Adrenal gland (tissue), 12 donors: ENCODE measurements around the gene NEURL4. TPM values are rescaled to one million over a fixed set of nuclear protein-coding genes. Genes with fewer than 3 reads are reported as not detected.

Source experiments
- DNase-seq, 7 donors: peaks; one replicate each; pipeline ENCODE4 v3.0.0-alpha.2; 2019 to 2020
- H3K27ac ChIP-seq, 5 donors: fragments of 200-600 bp; sonication (generic) in 4 of 5; 1 replicate in 3 of 5; 2 replicates in 2 of 5; pipeline versions ENCODE4 v1.5.1 to v1.8.0; 2016 to 2020; ENCODE audit warnings: mild to moderate bottlenecking in 1 of 5
- H3K27me3 ChIP-seq: fragments of 200-600 bp; 2 replicates; pipeline ENCODE4 v1.8.0; 2021
- H3K36me3 ChIP-seq, 2 donors: fragments of 200-600 bp; replicated peaks in 1 of 2; 1 replicate in 1 of 2; 2 replicates in 1 of 2; pipeline versions ENCODE4 v1.5.1 to v1.8.0; 2018 to 2022
- H3K4me1 ChIP-seq, 2 donors: fragments of 200-600 bp; replicated peaks in 1 of 2; 1 replicate in 1 of 2; 2 replicates in 1 of 2; pipeline versions ENCODE4 v1.5.1 to v1.8.0; 2018 to 2021
- H3K4me3 ChIP-seq, 4 donors: fragments of 200-600 bp; sonication (generic) in 3 of 4; one replicate each; pipeline ENCODE4 v1.5.1; 2016 to 2018
- H3K9me3 ChIP-seq, 3 donors: fragments of 200-600 bp; sonication (generic) in 1 of 3; replicated peaks in 1 of 3; 1 replicate in 2 of 3; 2 replicates in 1 of 3; pipeline versions ENCODE4 v1.5.1 to v1.8.0; 2016 to 2021
- POLR2A ChIP-seq, 2 donors: fragments of 450-650 bp; IDR thresholded peaks; one replicate each; pipeline ENCODE4 v1.6.1; 2017; ENCODE audit warnings: antibody characterized with exemption in 2 of 2, mild to moderate bottlenecking in 2 of 2, moderate library complexity in 1 of 2
- WGBS, 4 donors: extraction: QIAGEN DNeasy Blood & Tissue Kit in 2 of 4; methylation state at CpG; one replicate each; pipeline versions ENCODE4 v1.1.5 to v1.1.7; 2013 to 2017; 5-methylcytosine and 5-hydroxymethylcytosine counted together
- intact Hi-C, 2 donors: fragments of 100-400 bp; cut with DNase I; formaldehyde crosslinking; loops; one replicate each; pipeline versions ENCODE4 v1.14.1 to v1.15.0; 2022 to 2023
- polyA plus RNA-seq, 3 donors: library from polyadenylated mRNA; stranded (reverse); fragments of 200-250 nt in 2 of 3; fragments of 350-450 nt in 1 of 3; fragmentation: Illumina TruSeq in 1 of 3; extraction: RNeasy Lipid Tissue Mini Kit (QIAGEN cat#74804) in 1 of 3; gene quantifications; one replicate each; pipeline ENCODE4 v1.2.3, GENCODE V29; 2013 to 2014
- total RNA-seq, 9 donors: library from RNA; depleted of rRNA in 4 of 9; stranded (reverse); fragments of >200 nt in 4 of 9; fragments of 120-200 nt in 1 of 9; fragmentation: NEBNext Ultra II Directional in 1 of 9; extraction: Animal tissue kit (Norgen Biotek cat#: 25700) in 1 of 9; gene quantifications; one replicate each; pipeline versions ENCODE4 v1.1.0 to v1.2.4, GENCODE V29; 2013 to 2023
- TF ChIP-seq, protein P1 (sequence below), 6 experiments: fragments of 450-650 bp in 4 of 6; fragments of 200-600 bp in 2 of 6; sonication (generic) in 1 of 6; IDR thresholded peaks; 1 replicate in 5 of 6; 2 replicates in 1 of 6; pipeline versions ENCODE4 v1.5.1 to v1.8.0; 2016 to 2021; ENCODE audit warnings: antibody characterized with exemption in 6 of 6, mild to moderate bottlenecking in 2 of 6, moderate library complexity in 1 of 6
- donor health status: healthy with polysubstance abuse.
- donor health status: Bipolar disorder and iron deficiency.
- donor health status: DM: yes; HTN: yes; CAD: no.
- donor health status: DM: no; HTN: no; CAD: no.
- donor health status: DM: no; HTN: no; CAD: no.
- donor health status: DM: yes; HTN: yes; CAD: no.

The NEURL4 gene
- total and polyA plus RNA-seq, 12 donors: 8.7 to 111 (median 25.9) TPM

DNA sequence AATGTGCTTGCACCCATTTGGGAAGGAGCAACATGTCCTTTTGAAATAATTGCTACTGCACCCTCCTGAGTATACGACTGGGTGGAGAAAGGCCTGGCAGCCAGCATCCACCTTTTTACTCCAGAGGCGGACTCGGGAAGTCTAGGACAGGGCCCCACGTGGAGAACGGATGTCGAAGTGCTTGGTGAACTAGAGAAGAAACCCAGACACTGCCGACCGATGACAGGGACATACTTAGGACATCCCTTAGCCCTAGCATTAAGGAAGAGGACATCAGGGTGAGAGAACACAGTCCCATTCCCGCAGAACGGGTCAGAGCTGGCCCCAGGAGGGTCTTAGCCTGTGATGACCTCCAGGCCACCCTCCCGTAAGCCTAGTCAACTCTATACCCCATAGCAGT lies 38.5 kb downstream of the NEURL4 start:
- intact Hi-C loops: loop anchor here in 1 of 2 donors (10.0 kb wide), 1 partner anchor 236 kb away; no protein-coding TSS in a partner anchor
- H3K27me3 ChIP-seq: peaks cover 17% of the 10 kb centered on the region
- H3K4me3 ChIP-seq: no peak overlapping the region
- no peaks in the 10 kb centered on the region for H3K9me3 ChIP-seq
- H3K4me1 ChIP-seq: peaks cover 8 to 18% of the 10 kb centered on the region in 2 donors
- DNase-seq: no peak
- no peak overlapping the region for H3K27ac ChIP-seq
- TF ChIP-seq, protein P1, sequence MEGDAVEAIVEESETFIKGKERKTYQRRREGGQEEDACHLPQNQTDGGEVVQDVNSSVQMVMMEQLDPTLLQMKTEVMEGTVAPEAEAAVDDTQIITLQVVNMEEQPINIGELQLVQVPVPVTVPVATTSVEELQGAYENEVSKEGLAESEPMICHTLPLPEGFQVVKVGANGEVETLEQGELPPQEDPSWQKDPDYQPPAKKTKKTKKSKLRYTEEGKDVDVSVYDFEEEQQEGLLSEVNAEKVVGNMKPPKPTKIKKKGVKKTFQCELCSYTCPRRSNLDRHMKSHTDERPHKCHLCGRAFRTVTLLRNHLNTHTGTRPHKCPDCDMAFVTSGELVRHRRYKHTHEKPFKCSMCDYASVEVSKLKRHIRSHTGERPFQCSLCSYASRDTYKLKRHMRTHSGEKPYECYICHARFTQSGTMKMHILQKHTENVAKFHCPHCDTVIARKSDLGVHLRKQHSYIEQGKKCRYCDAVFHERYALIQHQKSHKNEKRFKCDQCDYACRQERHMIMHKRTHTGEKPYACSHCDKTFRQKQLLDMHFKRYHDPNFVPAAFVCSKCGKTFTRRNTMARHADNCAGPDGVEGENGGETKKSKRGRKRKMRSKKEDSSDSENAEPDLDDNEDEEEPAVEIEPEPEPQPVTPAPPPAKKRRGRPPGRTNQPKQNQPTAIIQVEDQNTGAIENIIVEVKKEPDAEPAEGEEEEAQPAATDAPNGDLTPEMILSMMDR (IDR thresholded peaks at IDR 0.05): no peak
- TF ChIP-seq POLR2A (IDR thresholded peaks at IDR 0.05): no peak
- WGBS, 4 donors: 61 to 75% (median 72%) methylated on average over 9 to 11 of the region's 11 CpGs
- H3K36me3 ChIP-seq: no peaks in the 10 kb centered on the region

DNA sequence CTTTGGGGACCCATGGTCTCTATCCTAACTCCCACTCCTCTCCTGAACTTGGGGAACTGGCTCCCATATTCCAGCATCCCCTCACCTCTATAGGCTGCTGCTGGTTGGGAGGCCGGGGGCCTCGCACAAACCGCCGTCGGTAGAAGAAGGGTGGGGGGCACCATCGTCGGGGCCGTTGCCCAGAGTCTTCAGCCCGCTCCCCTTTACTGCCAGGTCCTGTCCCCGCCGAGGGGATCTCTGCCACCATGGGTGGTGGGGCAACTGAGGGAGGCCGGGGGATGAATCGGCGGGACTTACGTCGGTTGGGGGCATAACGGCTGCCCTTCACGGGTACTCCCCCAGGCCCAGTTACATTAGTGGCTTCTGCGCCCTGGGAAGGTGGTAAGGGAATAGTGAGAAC lies 39.0 kb downstream of the NEURL4 start:
- Histone ChIP-seq H3K36me3 (no peaks in the 10 kb centered on the region), H3K27ac (no peak overlapping the region), H3K27me3 (peaks cover 17% of the 10 kb centered on the region), H3K4me3 (no peak overlapping the region), H3K4me1 (peaks cover 8 to 16% of the 10 kb centered on the region in 2 donors), H3K9me3 (no peaks in the 10 kb centered on the region)
- TF ChIP-seq POLR2A (IDR thresholded peaks at IDR 0.05): no peak
- TF ChIP-seq, protein P1 (IDR thresholded peaks at IDR 0.05): no peak
- 82 to 100% (median 82%) methylated on average over 1 to 19 of the region's 19 CpGs; no CpG with 5 or more reads in 1 of the 4 donors for WGBS, 4 donors
- DNase-seq: no peak
- intact Hi-C loops: loop anchor here in 1 of 2 donors (10.0 kb wide), 1 partner anchor 235 kb away; no protein-coding TSS in a partner anchor

DNA sequence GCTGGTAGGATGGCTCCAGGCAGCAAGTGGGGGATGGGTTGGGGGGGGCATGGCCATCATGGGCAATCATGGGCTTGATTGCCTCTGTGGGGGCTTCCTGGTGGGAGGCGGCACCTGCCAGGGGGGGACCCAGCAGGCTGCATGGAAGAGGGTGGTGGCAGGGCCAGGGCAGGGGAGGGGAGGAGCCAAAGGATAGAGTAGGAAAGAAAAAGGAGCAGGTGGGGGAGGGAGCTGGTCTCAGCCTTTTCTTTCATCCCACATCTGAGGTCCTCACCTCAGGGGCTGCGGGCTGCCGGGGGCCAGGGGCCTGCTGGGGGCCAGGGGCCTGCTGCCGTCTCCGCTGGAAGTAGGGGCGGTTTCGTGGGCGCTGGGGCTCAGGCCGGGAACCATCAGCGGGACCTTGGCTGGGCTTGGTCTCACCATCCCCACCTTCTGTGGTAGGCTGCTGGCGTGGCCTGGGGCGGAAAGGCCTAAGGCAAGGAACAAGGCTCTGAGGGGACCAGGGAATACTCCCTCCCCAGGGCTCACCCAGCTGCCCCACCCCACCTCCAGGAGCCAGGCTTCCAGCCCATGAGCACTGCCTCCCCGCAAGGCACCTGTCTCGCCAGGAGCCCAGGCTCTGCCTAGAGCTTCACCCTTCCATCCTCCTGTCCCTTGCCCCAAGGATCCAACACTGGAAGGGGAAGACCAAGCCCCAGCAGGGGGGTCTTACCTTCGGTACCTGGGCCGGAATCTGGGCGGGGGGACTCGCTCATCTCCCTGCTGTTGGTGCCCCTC lies 39.7 kb downstream of the NEURL4 start:
- no peak for TF ChIP-seq POLR2A (IDR thresholded peaks at IDR 0.05)
- TF ChIP-seq, protein P1 (IDR thresholded peaks at IDR 0.05): no peak
- peaks cover 17% of the 10 kb centered on the region for H3K27me3 ChIP-seq
- H3K9me3 ChIP-seq: no peaks in the 10 kb centered on the region
- H3K4me1 ChIP-seq: peaks cover under 1 to 8% of the 10 kb centered on the region in 2 donors
- intact Hi-C loops: loop anchor here in 1 of 2 donors (10.0 kb wide), 1 partner anchor 235 kb away; no protein-coding TSS in a partner anchor
- H3K36me3 ChIP-seq: no peaks in the 10 kb centered on the region
- 61 to 84% (median 73%) methylated on average over 9 to 18 of the region's 18 CpGs for WGBS, 4 donors
- no peak overlapping the region for H3K4me3 ChIP-seq
- DNase-seq: no peak
- H3K27ac ChIP-seq: no peak overlapping the region

DNA sequence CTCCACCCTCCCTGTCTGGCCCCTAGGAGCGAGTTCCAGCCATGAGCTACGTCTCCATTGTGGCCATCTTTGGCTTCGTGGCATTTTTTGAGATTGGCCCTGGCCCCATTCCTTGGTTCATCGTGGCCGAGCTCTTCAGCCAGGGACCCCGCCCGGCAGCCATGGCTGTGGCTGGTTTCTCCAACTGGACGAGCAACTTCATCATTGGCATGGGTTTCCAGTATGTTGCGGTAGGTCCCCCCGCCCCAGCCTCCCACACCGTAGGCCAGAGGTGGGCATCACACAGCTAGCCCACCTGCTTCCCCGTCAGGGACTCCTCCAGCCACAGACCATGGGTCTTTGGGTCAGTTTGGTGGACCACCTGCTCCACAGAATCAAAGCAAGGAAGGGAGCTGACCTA lies 43.5 kb downstream of the NEURL4 start:
- Histone ChIP-seq H3K9me3 (no peaks in the 10 kb centered on the region), H3K4me3 (no peak overlapping the region), H3K36me3 (no peaks in the 10 kb centered on the region), H3K27ac (no peak overlapping the region), H3K27me3 (peaks cover 7% of the 10 kb centered on the region), H3K4me1 (peaks cover 17 to 20% of the 10 kb centered on the region in 2 donors)
- no peak for DNase-seq
- no peak for TF ChIP-seq POLR2A (IDR thresholded peaks at IDR 0.05)
- TF ChIP-seq, protein P1 (IDR thresholded peaks at IDR 0.05): no peak
- intact Hi-C loops: no loop called here
- 89 to 94% (median 91%) methylated on average over 2 to 12 of the region's 12 CpGs for WGBS, 4 donors
